H9 (cell line): ENCODE measurements around the gene LDLRAD4. TPM values are rescaled to one million over a fixed set of nuclear protein-coding genes. Genes with fewer than 3 reads are reported as not detected.

ENCODE experiments used
- DNase-seq: peaks from one replicate; pipeline ENCODE4 v3.0.0-alpha.2; 2017
- H2AFZ ChIP-seq: one replicate; pipeline ENCODE4 v1.6.1; 2013; ENCODE audit warnings: mild to moderate bottlenecking, low read length, control low read depth, moderate library complexity
- H2AK5ac ChIP-seq: 2 replicates; pipeline ENCODE4 v1.6.1; 2013; ENCODE audit warnings: low read length, control low read depth, mixed read lengths; ENCODE audit not compliant: insufficient read length
- H2BK120ac ChIP-seq: one replicate; pipeline ENCODE4 v1.6.1; 2013; ENCODE audit warnings: low read depth, mild to moderate bottlenecking, low read length, control low read depth, inconsistent platforms; ENCODE audit not compliant: poor library complexity, severe bottlenecking
- H2BK12ac ChIP-seq: 2 replicates; pipeline ENCODE4 v1.6.1; 2013; ENCODE audit warnings: low read length, control low read depth, mixed read lengths, low read depth; ENCODE audit not compliant: insufficient read length
- H2BK15ac ChIP-seq: 2 replicates; pipeline ENCODE4 v1.6.1; 2013; ENCODE audit warnings: low read depth, low read length, control low read depth
- H2BK20ac ChIP-seq: one replicate; pipeline ENCODE4 v1.6.1; 2013; ENCODE audit warnings: low read depth, mild to moderate bottlenecking, low read length, control low read depth, inconsistent platforms; ENCODE audit not compliant: poor library complexity, severe bottlenecking
- H2BK5ac ChIP-seq: 2 replicates; pipeline ENCODE4 v1.6.1; 2013; ENCODE audit warnings: low read length, control low read depth, mixed read lengths; ENCODE audit not compliant: insufficient read length
- H3K14ac ChIP-seq: 2 replicates; pipeline ENCODE4 v1.6.1; 2013; ENCODE audit warnings: low read length, control low read depth; ENCODE audit not compliant: insufficient read depth
- H3K18ac ChIP-seq: 2 replicates; pipeline ENCODE4 v1.6.1; 2013; ENCODE audit warnings: low read depth, mild to moderate bottlenecking, mixed read lengths, low read length, control low read depth; ENCODE audit not compliant: insufficient read length
- H3K23ac ChIP-seq: 2 replicates; pipeline ENCODE4 v1.6.1; 2013; ENCODE audit warnings: low read length, control low read depth, mixed read lengths, low read depth; ENCODE audit not compliant: insufficient read length
- H3K23me2 ChIP-seq: 2 replicates; pipeline ENCODE4 v1.6.1; 2013; ENCODE audit warnings: low read depth, mild to moderate bottlenecking, mixed read lengths, low read length, control low read depth; ENCODE audit not compliant: insufficient read length, poor library complexity, severe bottlenecking
- H3K27ac ChIP-seq: 2 replicates; pipeline ENCODE4 v1.5.1; 2013; ENCODE audit warnings: low read length, control low read depth, mixed read lengths, low read depth; ENCODE audit not compliant: insufficient read length
- H3K27me3 ChIP-seq: 2 replicates; pipeline ENCODE4 v1.6.1; 2013; ENCODE audit warnings: low read length, control low read depth, inconsistent platforms; ENCODE audit not compliant: insufficient read depth
- H3K4ac ChIP-seq: 2 replicates; pipeline ENCODE4 v1.6.1; 2013; ENCODE audit warnings: low read depth, mild to moderate bottlenecking, control low read depth, inconsistent platforms, low read length, moderate library complexity
- H3K4me1 ChIP-seq: 2 replicates; pipeline ENCODE4 v1.6.1; 2013; ENCODE audit warnings: low read length, control low read depth, inconsistent platforms; ENCODE audit not compliant: insufficient read depth
- H3K4me2 ChIP-seq: 2 replicates; pipeline ENCODE4 v1.6.1; 2013; ENCODE audit warnings: low read length, control low read depth, mixed read lengths; ENCODE audit not compliant: insufficient read length, insufficient read depth
- H3K56ac ChIP-seq: 2 replicates; pipeline ENCODE4 v1.6.1; 2013; ENCODE audit warnings: low read depth, mild to moderate bottlenecking, mixed read lengths, low read length, control low read depth; ENCODE audit not compliant: insufficient read length
- H3K79me1 ChIP-seq: 2 replicates; pipeline ENCODE4 v1.6.1; 2013; ENCODE audit warnings: low read depth, mild to moderate bottlenecking, moderate library complexity, low read length, control low read depth, inconsistent platforms; ENCODE audit not compliant: insufficient read depth, poor library complexity, severe bottlenecking
- H3K79me2 ChIP-seq: 2 replicates; pipeline ENCODE4 v1.6.1; 2013; ENCODE audit warnings: low read length, control low read depth, inconsistent platforms; ENCODE audit not compliant: insufficient read depth
- H3K9ac ChIP-seq: 2 replicates; pipeline ENCODE4 v1.6.1; 2013; ENCODE audit warnings: low read length, control low read depth, mixed read lengths; ENCODE audit not compliant: insufficient read length; ENCODE audit errors: extremely low read depth
- H3K9me3 ChIP-seq: one replicate; pipeline ENCODE4 v1.6.1; 2013; ENCODE audit warnings: low read depth, low read length, inconsistent platforms; ENCODE audit not compliant: control insufficient read depth
- H3T11ph ChIP-seq: one replicate; pipeline ENCODE4 v1.6.1; 2013; ENCODE audit warnings: mild to moderate bottlenecking, low read length, control low read depth, inconsistent platforms
- H4K20me1 ChIP-seq: one replicate; pipeline ENCODE4 v1.6.1; 2013; ENCODE audit not compliant: control insufficient read depth, insufficient read length, insufficient read depth
- H4K5ac ChIP-seq: 2 replicates; pipeline ENCODE4 v1.6.1; 2013; ENCODE audit warnings: low read depth, mild to moderate bottlenecking, mixed read lengths, low read length, control low read depth; ENCODE audit not compliant: insufficient read length
- H4K8ac ChIP-seq: replicated peaks from 2 replicates; pipeline ENCODE4 v1.6.1; 2013; ENCODE audit warnings: low read length, control low read depth, mixed read lengths, low read depth; ENCODE audit not compliant: insufficient read length
- H4K91ac ChIP-seq: 2 replicates; pipeline ENCODE4 v1.6.1; 2013; ENCODE audit warnings: low read depth, mild to moderate bottlenecking, moderate library complexity, mixed read lengths, low read length, control low read depth; ENCODE audit not compliant: insufficient read length
- H3K27ac Mint-ChIP-seq, 3 experiments: 2 replicates in 2 of 3; 3 replicates in 1 of 3; pipeline ENCODE4 v1.8.0; 2020 to 2021; ENCODE audit warnings: mixed read lengths in 3 of 3, mild to moderate bottlenecking in 1 of 3, moderate library complexity in 1 of 3
- H3K27me3 Mint-ChIP-seq: 2 replicates; pipeline ENCODE4 v1.8.0; 2021; ENCODE audit warnings: low read depth, mild to moderate bottlenecking, moderate library complexity, mixed read lengths
- H3K36me3 Mint-ChIP-seq, 3 experiments: 2 replicates in 2 of 3; 3 replicates in 1 of 3; pipeline ENCODE4 v1.8.0; 2020 to 2021; ENCODE audit warnings: low read depth in 3 of 3, mixed read lengths in 3 of 3; ENCODE audit not compliant: insufficient read depth in 1 of 3
- H3K4me1 Mint-ChIP-seq, 2 experiments: 2 replicates each; pipeline ENCODE4 v1.8.0; 2020; ENCODE audit warnings: mixed read lengths in 2 of 2
- H3K4me3 Mint-ChIP-seq, 2 experiments: 2 replicates in 1 of 2; 3 replicates in 1 of 2; pipeline ENCODE4 v1.8.0; 2020 to 2021; ENCODE audit warnings: mild to moderate bottlenecking in 2 of 2, mixed read lengths in 2 of 2, moderate library complexity in 1 of 2
- H3K9me3 Mint-ChIP-seq, 2 experiments: 2 replicates in 1 of 2; 3 replicates in 1 of 2; pipeline ENCODE4 v1.8.0; 2020; ENCODE audit warnings: mild to moderate bottlenecking in 2 of 2, mixed read lengths in 2 of 2, moderate library complexity in 1 of 2
- WGBS: extraction: QIAGEN DNeasy Blood & Tissue Kit; methylation state at CpG from one replicate; pipeline ENCODE4 v1.1.7; 2013; ENCODE audit warnings: missing lambda C conversion rate, low lambda C conversion rate, mixed read lengths; ENCODE audit not compliant: insufficient read length; ENCODE audit errors: extremely low coverage; 5-methylcytosine and 5-hydroxymethylcytosine counted together
- total RNA-seq: library from RNA; stranded (reverse); gene quantifications from 2 replicates; pipeline ENCODE4 v1.2.1, GENCODE V29; 2021
- TF ChIP-seq, protein P1 (sequence below): fragments of 200-600 bp; sonication (generic); conservative IDR thresholded peaks from 3 replicates; pipeline ENCODE4 v1.8.0; 2021; ENCODE audit warnings: antibody characterized with exemption, mild to moderate bottlenecking

The LDLRAD4 gene
- total RNA-seq, 1 experiment from 2014 or later, result 3.9 TPM

DNA sequence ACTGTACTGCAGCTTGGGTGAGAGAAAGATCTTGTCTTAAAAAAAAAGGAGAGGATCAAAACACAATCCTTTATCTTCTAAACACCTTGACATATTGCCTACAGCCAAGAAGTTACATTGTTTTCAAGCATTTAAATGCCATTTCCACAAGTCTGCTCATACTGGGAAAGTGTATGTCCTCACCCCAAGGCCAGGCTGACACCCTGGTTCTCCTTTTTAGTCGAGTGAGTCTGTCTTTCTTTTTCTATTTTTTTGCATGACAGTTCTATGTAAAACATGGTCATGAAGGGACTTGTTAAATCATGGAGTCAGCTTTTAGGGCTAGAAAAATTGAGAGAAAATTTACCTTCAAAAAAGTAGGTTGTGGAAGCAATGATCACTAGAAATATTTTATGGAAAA lies 274.5 kb downstream of the LDLRAD4 start:
- no peak overlapping the region for H3K18ac ChIP-seq
- H4K8ac ChIP-seq, result no peak overlapping the region
- H3K27ac ChIP-seq, result no peak overlapping the region
- no peak overlapping the region for H3K56ac ChIP-seq
- no peak for DNase-seq
- no peak overlapping the region for H3T11ph ChIP-seq
- H4K5ac ChIP-seq, result no peak overlapping the region
- H4K20me1 ChIP-seq, result no peaks in the 10 kb centered on the region
- H3K4me1 ChIP-seq, result no peaks in the 10 kb centered on the region
- no peak overlapping the region for H3K14ac ChIP-seq
- no CpG with 5 or more reads among the region's 1 CpG for WGBS
- no peak overlapping the region for H3K4ac ChIP-seq
- no peak overlapping the region for H2BK120ac ChIP-seq
- H3K9me3 ChIP-seq, result no peaks in the 10 kb centered on the region
- H3K23me2 ChIP-seq, result no peaks in the 10 kb centered on the region
- no peak overlapping the region for H3K4me3 Mint-ChIP-seq
- peaks cover 3% of the 10 kb centered on the region for H3K27me3 Mint-ChIP-seq
- no peak overlapping the region for H2BK20ac ChIP-seq
- H4K91ac ChIP-seq, result no peak overlapping the region
- no peak overlapping the region for H2AK5ac ChIP-seq
- no peak overlapping the region for H2AFZ ChIP-seq
- H3K4me2 ChIP-seq, result no peak overlapping the region
- H3K23ac ChIP-seq, result no peak overlapping the region
- H3K36me3 Mint-ChIP-seq, result peaks cover 0 to 1% (median under 1%) of the 10 kb centered on the region in 3 experiments; a peak in 5 of 7 replicates
- no peak overlapping the region for H2BK15ac ChIP-seq
- TF ChIP-seq, protein P1, sequence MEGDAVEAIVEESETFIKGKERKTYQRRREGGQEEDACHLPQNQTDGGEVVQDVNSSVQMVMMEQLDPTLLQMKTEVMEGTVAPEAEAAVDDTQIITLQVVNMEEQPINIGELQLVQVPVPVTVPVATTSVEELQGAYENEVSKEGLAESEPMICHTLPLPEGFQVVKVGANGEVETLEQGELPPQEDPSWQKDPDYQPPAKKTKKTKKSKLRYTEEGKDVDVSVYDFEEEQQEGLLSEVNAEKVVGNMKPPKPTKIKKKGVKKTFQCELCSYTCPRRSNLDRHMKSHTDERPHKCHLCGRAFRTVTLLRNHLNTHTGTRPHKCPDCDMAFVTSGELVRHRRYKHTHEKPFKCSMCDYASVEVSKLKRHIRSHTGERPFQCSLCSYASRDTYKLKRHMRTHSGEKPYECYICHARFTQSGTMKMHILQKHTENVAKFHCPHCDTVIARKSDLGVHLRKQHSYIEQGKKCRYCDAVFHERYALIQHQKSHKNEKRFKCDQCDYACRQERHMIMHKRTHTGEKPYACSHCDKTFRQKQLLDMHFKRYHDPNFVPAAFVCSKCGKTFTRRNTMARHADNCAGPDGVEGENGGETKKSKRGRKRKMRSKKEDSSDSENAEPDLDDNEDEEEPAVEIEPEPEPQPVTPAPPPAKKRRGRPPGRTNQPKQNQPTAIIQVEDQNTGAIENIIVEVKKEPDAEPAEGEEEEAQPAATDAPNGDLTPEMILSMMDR, result no peak
- H2BK5ac ChIP-seq, result no peak overlapping the region
- no peaks in the 10 kb centered on the region for H3K27me3 ChIP-seq
- H3K79me1 ChIP-seq, result no peaks in the 10 kb centered on the region
- H3K4me1 Mint-ChIP-seq, result peaks cover 12 to 14% of the 10 kb centered on the region in 2 experiments; a peak in 3 of 4 replicates
- no peak overlapping the region for H2BK12ac ChIP-seq
- peaks cover under 1% of the 10 kb centered on the region in 2 experiments; a peak in 3 of 5 replicates for H3K9me3 Mint-ChIP-seq
- no peak overlapping the region for H3K9ac ChIP-seq
- no peak overlapping the region for H3K27ac Mint-ChIP-seq
- H3K79me2 ChIP-seq, result no peaks in the 10 kb centered on the region
